Heart left ventricle (tissue), 16 donors: ENCODE results near the gene LCMT1. TPM values are rescaled to one million over a fixed set of nuclear protein-coding genes. Genes with fewer than 3 reads are reported as not detected.
"Not testable (repeated sequence)": the region's sequence is repeated elsewhere in the genome, so short reads cannot be mapped to it uniquely, and the experiment has no call there.

Source experiments
- ATAC-seq, 4 donors: fragments of 200-7000 bp; cut with Tn5 transposase; one replicate each; pipeline ENCODE4 v1.9.1; 2020 to 2022; ENCODE audit warnings: moderate library complexity in 4 of 4, mild to moderate bottlenecking in 3 of 4, moderate number of reproducible peaks in 1 of 4
- DNase-seq, 5 donors: peaks; one replicate each; pipeline ENCODE4 v3.0.0-alpha.2; 2020
- H3K27ac ChIP-seq, 12 donors: fragments of 200-600 bp; sonication (generic) in 4 of 12; one replicate each; pipeline versions ENCODE4 v1.5.0 to v1.8.0; 2016 to 2022; ENCODE audit warnings: mild to moderate bottlenecking in 2 of 12
- H3K27me3 ChIP-seq, 9 donors: fragments of 200-600 bp; sonication (generic) in 2 of 9; one replicate each; pipeline versions ENCODE4 v1.5.1 to v1.8.0; 2016 to 2022; ENCODE audit warnings: mild to moderate bottlenecking in 3 of 9
- H3K36me3 ChIP-seq, 9 donors: fragments of 200-600 bp; sonication (generic) in 2 of 9; one replicate each; pipeline versions ENCODE4 v1.5.0 to v1.8.0; 2018 to 2022; ENCODE audit warnings: mild to moderate bottlenecking in 2 of 9
- H3K4me1 ChIP-seq, 12 donors: fragments of 200-600 bp; sonication (generic) in 4 of 12; one replicate each; pipeline versions ENCODE4 v1.5.0 to v1.8.0; 2016 to 2022; ENCODE audit warnings: mild to moderate bottlenecking in 3 of 12
- H3K4me3 ChIP-seq, 12 donors: fragments of 200-600 bp; sonication (generic) in 4 of 12; one replicate each; pipeline versions ENCODE4 v1.5.0 to v1.8.0; 2017 to 2022; ENCODE audit warnings: mild to moderate bottlenecking in 9 of 12, moderate library complexity in 4 of 12
- H3K9me3 ChIP-seq, 12 donors: fragments of 200-600 bp; sonication (generic) in 4 of 12; one replicate each; pipeline versions ENCODE4 v1.5.0 to v1.8.0; 2016 to 2022; ENCODE audit warnings: mild to moderate bottlenecking in 1 of 12
- POLR2A ChIP-seq, 2 donors: fragments of 450-650 bp; IDR thresholded peaks; one replicate each; pipeline ENCODE4 v1.6.1; 2017; ENCODE audit warnings: antibody characterized with exemption in 2 of 2, mild to moderate bottlenecking in 2 of 2, moderate library complexity in 2 of 2
- WGBS, 4 donors: extraction: QIAGEN DNeasy Blood & Tissue Kit in 2 of 4; methylation state at CpG; one replicate each; pipeline versions ENCODE4 v1.1.5 to v1.1.7; 2013 to 2018; 5-methylcytosine and 5-hydroxymethylcytosine counted together
- intact Hi-C, 10 donors: fragments of 100-400 bp; cut with DNase I; formaldehyde crosslinking; loops; one replicate each; pipeline versions ENCODE4 v1.11.1 to v1.14.2; 2022
- polyA plus RNA-seq, 2 donors: library from polyadenylated mRNA; stranded (reverse); fragments of 200-250 nt; gene quantifications; one replicate each; pipeline ENCODE4 v1.2.3, GENCODE V29; 2013
- total RNA-seq, 9 donors: library from RNA; depleted of rRNA in 2 of 9; stranded (reverse); fragments of >200 nt in 2 of 9; fragmentation: NEBNext Ultra II Directional in 3 of 9; extraction: Animal tissue kit (Norgen Biotek cat#: 25700) in 3 of 9; gene quantifications; one replicate each; pipeline versions ENCODE4 v1.1.0 to v1.2.4, GENCODE V29; 2016 to 2023
- TF ChIP-seq, protein P1 (sequence below), 12 donors: fragments of 200-600 bp; sonication (generic) in 4 of 12; IDR thresholded peaks; one replicate each; pipeline versions ENCODE4 v1.5.0 to v1.8.0; 2018 to 2022; ENCODE audit warnings: antibody characterized with exemption in 12 of 12, mild to moderate bottlenecking in 5 of 12
- donor health status: ischemic (EF 13 %, LVEDD 7.1; RV severe dilation, severe dysfunction).
- donor health status: healthy with polysubstance abuse.
- donor health status: DM: no; HTN: yes; CAD: no.
- donor health status: DM: no; HTN: no; CAD: no.
- donor health status: ischemic (EF 25% LVEDD 6.9; RV normal size, moderate dysfunction).
- donor health status: ischemic (EF 25% LVEDD 5.7; RV mildly dilated, moderate dysfunction).
- donor health status: healthy.
- donor health status: DM: yes; HTN: yes; CAD: no.
- donor health status: ischemic (EF 35%, LVEDD 5.7; RV mildly dilated, moderate dysfunction).
- donor health status: nonischemic (EF 11% LVEDD 7.7; RV severe dilation, severe dysfunction).
- donor health status: DM: yes; HTN: yes; CAD: no.
- donor health status: PGD.
- donor health status: ischemic (EF 29% LVEDD 5.4; RV normal size, mild dysfunction).
- donor health status: nonischemic (EF 23%, LVEDD 6.1; RV moderate dilation, normal function).

Gene LCMT1
- total and polyA plus RNA-seq, 11 donors: 33.6 to 50.0 (median 39.6) TPM

DNA sequence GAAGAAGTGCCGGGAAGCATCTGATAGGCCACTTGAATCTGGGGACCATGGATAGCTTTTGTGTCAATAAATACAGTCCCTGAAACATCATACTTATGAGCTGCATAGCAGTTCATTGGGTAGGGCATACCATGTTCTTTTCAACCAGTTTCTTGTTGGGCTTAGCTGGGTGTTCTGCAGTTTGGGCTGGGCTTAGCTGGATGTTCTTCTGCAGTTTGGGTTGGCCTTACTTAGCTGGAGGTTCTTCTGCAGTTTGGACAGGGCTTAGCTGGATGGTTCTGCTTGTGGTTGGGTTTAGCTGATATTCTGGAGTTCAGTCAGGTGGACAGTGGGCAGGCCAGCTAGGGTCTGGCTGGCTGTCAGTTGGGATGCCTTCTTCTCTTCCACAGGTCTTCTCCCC, 52.1 kb downstream of the LCMT1 start:
- no peak for TF ChIP-seq POLR2A (IDR thresholded peaks at IDR 0.05)
- TF ChIP-seq, protein P1, sequence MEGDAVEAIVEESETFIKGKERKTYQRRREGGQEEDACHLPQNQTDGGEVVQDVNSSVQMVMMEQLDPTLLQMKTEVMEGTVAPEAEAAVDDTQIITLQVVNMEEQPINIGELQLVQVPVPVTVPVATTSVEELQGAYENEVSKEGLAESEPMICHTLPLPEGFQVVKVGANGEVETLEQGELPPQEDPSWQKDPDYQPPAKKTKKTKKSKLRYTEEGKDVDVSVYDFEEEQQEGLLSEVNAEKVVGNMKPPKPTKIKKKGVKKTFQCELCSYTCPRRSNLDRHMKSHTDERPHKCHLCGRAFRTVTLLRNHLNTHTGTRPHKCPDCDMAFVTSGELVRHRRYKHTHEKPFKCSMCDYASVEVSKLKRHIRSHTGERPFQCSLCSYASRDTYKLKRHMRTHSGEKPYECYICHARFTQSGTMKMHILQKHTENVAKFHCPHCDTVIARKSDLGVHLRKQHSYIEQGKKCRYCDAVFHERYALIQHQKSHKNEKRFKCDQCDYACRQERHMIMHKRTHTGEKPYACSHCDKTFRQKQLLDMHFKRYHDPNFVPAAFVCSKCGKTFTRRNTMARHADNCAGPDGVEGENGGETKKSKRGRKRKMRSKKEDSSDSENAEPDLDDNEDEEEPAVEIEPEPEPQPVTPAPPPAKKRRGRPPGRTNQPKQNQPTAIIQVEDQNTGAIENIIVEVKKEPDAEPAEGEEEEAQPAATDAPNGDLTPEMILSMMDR (IDR thresholded peaks at IDR 0.05): no peak
- Histone ChIP-seq H3K27ac (no peak overlapping the region), H3K4me1 (no peaks in the 10 kb centered on the region), H3K4me3 (no peak overlapping the region), H3K27me3 (no peaks in the 10 kb centered on the region), H3K9me3 (no peaks in the 10 kb centered on the region), H3K36me3 (peaks cover 0 to 99% (median 89%) of the 10 kb centered on the region in 9 donors)
- intact Hi-C loops: no loop called here
- WGBS, 4 donors: 85 to 100% (median 96%) methylated on average over 1 of the region's 1 CpG
- ATAC-seq: no peak
- no peak for DNase-seq

DNA sequence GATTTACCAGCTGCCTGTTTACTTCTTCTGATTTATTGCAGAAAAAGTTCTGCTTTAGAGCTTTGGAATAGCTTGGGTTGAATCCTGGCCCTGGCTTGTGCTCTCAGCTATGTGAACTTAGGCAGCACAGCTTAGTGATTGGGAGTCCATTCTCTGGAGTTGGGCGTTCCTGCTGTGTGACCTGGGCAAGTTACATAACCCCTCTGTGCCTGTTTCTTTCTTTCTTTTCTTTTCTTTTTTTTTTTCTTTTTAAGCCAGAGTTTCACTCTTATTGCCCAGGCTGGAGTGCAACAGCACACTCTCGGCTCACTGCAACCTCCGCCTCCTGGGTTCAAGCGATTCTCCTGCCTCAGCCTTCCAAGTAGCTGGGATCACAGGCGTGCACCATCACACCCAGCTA, 53.7 kb downstream of the LCMT1 start:
- H3K9me3 ChIP-seq: no peaks in the 10 kb centered on the region
- H3K27ac ChIP-seq: no peak overlapping the region
- no peak for DNase-seq
- H3K36me3 ChIP-seq: peaks cover 0 to 100% (median 97%) of the 10 kb centered on the region in 9 donors
- intact Hi-C loops: no loop called here
- no peak overlapping the region for H3K4me3 ChIP-seq
- no peak for TF ChIP-seq POLR2A (IDR thresholded peaks at IDR 0.05)
- TF ChIP-seq, protein P1 (IDR thresholded peaks at IDR 0.05): no peak
- no peaks in the 10 kb centered on the region for H3K27me3 ChIP-seq
- 78 to 79% (median 79%) methylated on average over 5 of the region's 5 CpGs for WGBS, 4 donors
- no peak for ATAC-seq
- no peaks in the 10 kb centered on the region for H3K4me1 ChIP-seq

DNA sequence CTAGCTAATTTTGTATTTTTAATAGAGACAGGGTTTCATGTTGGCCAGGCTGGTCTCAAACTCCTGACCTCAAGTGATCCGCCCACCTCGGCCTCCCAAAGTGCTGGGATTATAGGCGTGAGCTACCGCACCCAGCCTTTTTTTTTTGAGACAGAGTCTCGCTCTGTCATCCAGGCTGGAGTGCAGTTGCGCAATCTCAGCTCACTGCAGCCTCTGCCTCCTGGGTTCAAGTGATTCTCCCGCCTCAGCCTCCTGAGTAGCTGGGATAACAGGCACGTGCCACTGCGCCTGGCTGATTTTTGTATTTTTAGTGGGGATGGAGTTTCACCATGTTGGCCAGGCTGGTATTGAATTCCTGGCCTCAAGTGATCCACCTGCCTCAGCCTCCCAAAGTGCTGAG, 56.4 kb downstream of the LCMT1 start:
- WGBS, 4 donors: 91 to 98% (median 95%) methylated on average over 9 of the region's 9 CpGs
- H3K27me3 ChIP-seq, H3K4me1 ChIP-seq, H3K4me3 ChIP-seq, H3K9me3 ChIP-seq, H3K27ac ChIP-seq, ATAC-seq, DNase-seq, intact Hi-C loops: not testable (repeated sequence)
- H3K36me3 ChIP-seq: peaks cover 0 to 100% (median 98%) of the 10 kb centered on the region in 9 donors

DNA sequence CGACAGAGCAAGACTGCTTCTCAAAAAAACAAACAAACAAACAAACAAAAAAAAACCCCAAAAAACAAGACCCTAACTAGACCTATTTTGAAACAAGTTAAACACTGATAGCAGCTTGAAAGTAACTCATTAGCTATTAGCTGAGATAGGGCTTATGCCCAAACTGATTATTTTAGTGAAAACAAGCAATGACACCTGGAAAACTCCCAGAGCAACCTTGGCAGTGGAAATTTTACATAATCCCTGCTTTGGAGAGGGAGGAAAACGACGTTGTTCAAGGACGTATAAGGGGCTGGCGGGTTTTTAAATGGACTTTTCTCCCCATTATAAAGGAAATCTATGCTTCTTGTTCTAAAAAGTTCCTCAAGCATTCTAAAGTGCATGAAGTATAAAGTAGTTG, 59.8 kb downstream of the LCMT1 start:
- Histone ChIP-seq H3K27me3 (no peaks in the 10 kb centered on the region), H3K36me3 (peaks cover 0 to 99% (median 91%) of the 10 kb centered on the region in 9 donors), H3K4me3 (no peak overlapping the region), H3K27ac (no peak overlapping the region), H3K9me3 (no peaks in the 10 kb centered on the region), H3K4me1 (no peaks in the 10 kb centered on the region)
- WGBS, 4 donors: 91 to 95% (median 93%) methylated on average over 5 of the region's 5 CpGs
- intact Hi-C loops: no loop called here
- DNase-seq (no peak), ATAC-seq (no peak)
- TF ChIP-seq, protein P1 (IDR thresholded peaks at IDR 0.05): no peak
- no peak for TF ChIP-seq POLR2A (IDR thresholded peaks at IDR 0.05)

DNA sequence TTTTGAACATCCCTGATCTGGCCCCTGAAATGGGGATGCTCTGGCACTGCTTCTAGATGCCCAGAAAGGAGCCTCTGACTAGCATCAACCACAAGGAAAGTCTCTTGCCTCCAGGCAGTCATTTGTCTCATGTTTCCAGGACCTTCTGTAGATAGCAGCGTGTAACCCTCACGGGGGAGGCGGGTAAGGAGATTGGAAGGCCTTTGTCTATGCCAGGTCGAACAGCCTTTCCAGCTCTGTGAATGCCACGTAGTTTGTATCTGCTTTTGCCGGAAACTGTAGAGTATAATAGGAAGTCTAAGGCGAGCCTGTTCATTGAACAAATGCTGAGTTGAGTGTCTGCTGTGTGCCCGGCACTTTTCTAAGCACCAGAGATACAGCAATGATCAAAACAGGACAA, 61.3 kb downstream of the LCMT1 start:
- TF ChIP-seq POLR2A (IDR thresholded peaks at IDR 0.05): no peak
- H3K9me3 ChIP-seq: no peaks in the 10 kb centered on the region
- no peak overlapping the region for H3K27ac ChIP-seq
- H3K4me1 ChIP-seq: no peaks in the 10 kb centered on the region
- ATAC-seq (no peak), DNase-seq (no peak)
- intact Hi-C loops: no loop called here
- 93 to 99% (median 93%) methylated on average over 8 of the region's 8 CpGs for WGBS, 4 donors
- peaks cover 0 to 93% (median 83%) of the 10 kb centered on the region in 9 donors for H3K36me3 ChIP-seq
- H3K27me3 ChIP-seq: no peaks in the 10 kb centered on the region
- no peak overlapping the region for H3K4me3 ChIP-seq
